Muscle layer of colon (tissue), 2 donors: ENCODE measurements around the gene MRC1.

Experiments
- H3K27ac ChIP-seq: one replicate; pipeline ENCODE4 v1.7.0; 2013; ENCODE audit warnings: low read depth, mild to moderate bottlenecking, low read length, moderate library complexity
- H3K27me3 ChIP-seq, 2 donors: one replicate each; pipeline ENCODE4 v1.7.0; 2013; ENCODE audit warnings: low read length in 2 of 2, mild to moderate bottlenecking in 2 of 2; ENCODE audit not compliant: insufficient read depth in 2 of 2, control insufficient read depth in 1 of 2
- H3K36me3 ChIP-seq: one replicate; pipeline ENCODE4 v1.7.0; 2013; ENCODE audit warnings: mild to moderate bottlenecking, low read length; ENCODE audit not compliant: insufficient read depth
- H3K4me1 ChIP-seq: one replicate; pipeline ENCODE4 v1.7.0; 2013; ENCODE audit warnings: mild to moderate bottlenecking, low read length; ENCODE audit not compliant: insufficient read depth
- H3K4me3 ChIP-seq, 2 donors: one replicate each; pipeline ENCODE4 v1.7.0; 2013; ENCODE audit warnings: low read length in 2 of 2, low read depth in 1 of 2, mild to moderate bottlenecking in 1 of 2, moderate library complexity in 1 of 2
- H3K9ac ChIP-seq: one replicate; pipeline ENCODE4 v1.7.0; 2013; ENCODE audit warnings: low read length
- H3K9me3 ChIP-seq: one replicate; pipeline ENCODE4 v1.7.0; 2013; ENCODE audit warnings: mild to moderate bottlenecking, low read length
- donor health status: abdominal sarcoma.
- donor health status: Adenocarcinoma of cecum.

MRC1 gene

GRCh38 chr10:17851611-17852010, 42.5 kb downstream of the MRC1 start:
- Histone ChIP-seq H3K36me3 (no peaks in the 10 kb centered on the region), H3K4me1 (no peaks in the 10 kb centered on the region), H3K4me3 (no peak overlapping the region), H3K9me3 (no peaks in the 10 kb centered on the region), H3K9ac (no peak overlapping the region), H3K27ac (no peak overlapping the region), H3K27me3 (no peaks in the 10 kb centered on the region)

- no peak overlapping the region for H3K4me3 ChIP-seq
- no peaks in the 10 kb centered on the region for H3K27me3 ChIP-seq
- H3K4me1 ChIP-seq, result no peaks in the 10 kb centered on the region
- no peaks in the 10 kb centered on the region for H3K9me3 ChIP-seq
- no peak overlapping the region for H3K27ac ChIP-seq
- no peaks in the 10 kb centered on the region for H3K36me3 ChIP-seq
- H3K9ac ChIP-seq, result no peak overlapping the region
Observed at GRCh38 chr10:17854044-17854652, 45.0 kb downstream of the MRC1 start.

- H3K27me3 ChIP-seq, result no peaks in the 10 kb centered on the region
- H3K27ac ChIP-seq, result no peak overlapping the region
- no peak overlapping the region for H3K4me3 ChIP-seq
- H3K36me3 ChIP-seq, result no peaks in the 10 kb centered on the region
- no peaks in the 10 kb centered on the region for H3K9me3 ChIP-seq
- no peak overlapping the region for H3K9ac ChIP-seq
- no peaks in the 10 kb centered on the region for H3K4me1 ChIP-seq
Observed at GRCh38 chr10:17857040-17857439, 47.9 kb downstream of the MRC1 start.

GRCh38 chr10:17859492-17860156, 50.5 kb downstream of the MRC1 start:
- Histone ChIP-seq H3K36me3 (no peaks in the 10 kb centered on the region), H3K4me3 (no peak overlapping the region), H3K9ac (no peak overlapping the region), H3K9me3 (no peaks in the 10 kb centered on the region), H3K27ac (no peak overlapping the region), H3K4me1 (no peaks in the 10 kb centered on the region), H3K27me3 (no peaks in the 10 kb centered on the region)

GRCh38 chr10:17861760-17862159, 52.6 kb downstream of the MRC1 start:
- Histone ChIP-seq H3K36me3 (no peaks in the 10 kb centered on the region), H3K4me1 (no peaks in the 10 kb centered on the region), H3K9ac (no peak overlapping the region), H3K27ac (no peak overlapping the region), H3K27me3 (no peaks in the 10 kb centered on the region), H3K4me3 (no peak overlapping the region), H3K9me3 (no peaks in the 10 kb centered on the region)

GRCh38 chr10:17865351-17865750, 56.2 kb downstream of the MRC1 start:
- Histone ChIP-seq H3K9ac (no peak overlapping the region), H3K4me3 (no peak overlapping the region), H3K4me1 (no peaks in the 10 kb centered on the region), H3K27ac (no peak overlapping the region), H3K36me3 (no peaks in the 10 kb centered on the region), H3K9me3 (no peaks in the 10 kb centered on the region), H3K27me3 (no peaks in the 10 kb centered on the region)

- H3K27me3 ChIP-seq, result no peaks in the 10 kb centered on the region
- H3K4me1 ChIP-seq, result no peaks in the 10 kb centered on the region
- no peaks in the 10 kb centered on the region for H3K9me3 ChIP-seq
- no peak overlapping the region for H3K4me3 ChIP-seq
- H3K36me3 ChIP-seq, result no peaks in the 10 kb centered on the region
- H3K27ac ChIP-seq, result no peak overlapping the region
- no peak overlapping the region for H3K9ac ChIP-seq
Observed at GRCh38 chr10:17866346-17866745, 57.2 kb downstream of the MRC1 start.

- no peak overlapping the region for H3K4me3 ChIP-seq
- H3K27me3 ChIP-seq, result no peaks in the 10 kb centered on the region
- H3K36me3 ChIP-seq, result no peaks in the 10 kb centered on the region
- no peaks in the 10 kb centered on the region for H3K9me3 ChIP-seq
- H3K9ac ChIP-seq, result no peak overlapping the region
- H3K4me1 ChIP-seq, result peaks cover 1% of the 10 kb centered on the region
- H3K27ac ChIP-seq, result no peak overlapping the region
Observed at GRCh38 chr10:17867056-17867455, 57.9 kb downstream of the MRC1 start.

- no peaks in the 10 kb centered on the region for H3K27me3 ChIP-seq
- H3K4me3 ChIP-seq, result no peak overlapping the region
Observed at GRCh38 chr10:17871036-17871435, 61.9 kb downstream of the MRC1 start.

GRCh38 chr10:17872191-17873091, 63.3 kb downstream of the MRC1 start:
- Histone ChIP-seq H3K4me1 (peaks cover 10% of the 10 kb centered on the region), H3K36me3 (no peaks in the 10 kb centered on the region), H3K27ac (no peak overlapping the region), H3K27me3 (no peaks in the 10 kb centered on the region), H3K9ac (no peak overlapping the region), H3K4me3 (peak overlapping the region in 1 of 2 donors; percentile 13), H3K9me3 (no peaks in the 10 kb centered on the region)

More at GRCh38 chr10:17871036-17871435, 61.9 kb downstream of the MRC1 start:
- Histone ChIP-seq H3K4me1 (peaks cover 10% of the 10 kb centered on the region), H3K27ac (no peak overlapping the region), H3K9ac (no peak overlapping the region), H3K36me3 (no peaks in the 10 kb centered on the region), H3K9me3 (no peaks in the 10 kb centered on the region)

- no peak overlapping the region for H3K27ac ChIP-seq
- H3K27me3 ChIP-seq, result no peaks in the 10 kb centered on the region
- peaks cover 10% of the 10 kb centered on the region for H3K4me1 ChIP-seq
- H3K4me3 ChIP-seq, result no peak overlapping the region
- no peak overlapping the region for H3K9ac ChIP-seq
- no peaks in the 10 kb centered on the region for H3K9me3 ChIP-seq
- H3K36me3 ChIP-seq, result no peaks in the 10 kb centered on the region
Observed at GRCh38 chr10:17873946-17874345, 64.8 kb downstream of the MRC1 start.
